Lung (tissue), 12 donors: Measurements from ENCODE around the gene OPCML. TPM values are rescaled to one million over a fixed set of nuclear protein-coding genes. Genes with fewer than 3 reads are reported as not detected.

Experiments
- ATAC-seq: fragments of 200-7000 bp; cut with Tn5 transposase; one replicate; pipeline ENCODE4 v1.9.1; 2020; ENCODE audit warnings: moderate number of reproducible peaks; ENCODE audit not compliant: insufficient read depth, low FRiP score
- DNase-seq, 3 donors: peaks; one replicate each; pipeline ENCODE4 v3.0.0-alpha.2; 2013 to 2017
- H3K27ac ChIP-seq, 2 donors: one replicate each; pipeline ENCODE4 v1.5.1; 2013; ENCODE audit warnings: mild to moderate bottlenecking in 2 of 2, moderate library complexity in 2 of 2, control low read depth in 1 of 2, inconsistent platforms in 1 of 2, low read depth in 1 of 2, low read length in 1 of 2
- H3K27me3 ChIP-seq, 3 donors: one replicate each; pipeline ENCODE4 v1.5.1; 2013; ENCODE audit warnings: low read length in 2 of 3; ENCODE audit not compliant: control insufficient read depth in 3 of 3, insufficient read depth in 3 of 3
- H3K36me3 ChIP-seq, 4 donors: one replicate each; pipeline ENCODE4 v1.5.1; 2013; ENCODE audit warnings: low read length in 4 of 4, mild to moderate bottlenecking in 1 of 4, moderate library complexity in 1 of 4; ENCODE audit not compliant: control insufficient read depth in 4 of 4, insufficient read depth in 4 of 4
- H3K4me1 ChIP-seq, 5 donors: one replicate each; pipeline ENCODE4 v1.5.1; 2013; ENCODE audit warnings: low read length in 5 of 5, mild to moderate bottlenecking in 2 of 5, moderate library complexity in 1 of 5; ENCODE audit not compliant: control insufficient read depth in 5 of 5, insufficient read depth in 5 of 5
- H3K4me3 ChIP-seq: one replicate; pipeline ENCODE4 v1.5.1; 2013; ENCODE audit warnings: mild to moderate bottlenecking, control low read depth, moderate library complexity
- H3K9ac ChIP-seq, 2 donors: one replicate each; pipeline ENCODE4 v1.5.1; 2013; ENCODE audit warnings: low read length in 2 of 2, control low read depth in 1 of 2; ENCODE audit not compliant: insufficient read depth in 1 of 2
- H3K9me3 ChIP-seq, 4 donors: one replicate each; pipeline ENCODE4 v1.5.1; 2013; ENCODE audit warnings: low read length in 3 of 4, mild to moderate bottlenecking in 1 of 4, moderate library complexity in 1 of 4; ENCODE audit not compliant: control insufficient read depth in 4 of 4, insufficient read depth in 3 of 4
- WGBS, 2 donors: extraction: QIAGEN DNeasy Blood & Tissue Kit; methylation state at CpG; one replicate each; pipeline ENCODE4 v1.1.7; 2013; 5-methylcytosine and 5-hydroxymethylcytosine counted together
- polyA plus RNA-seq, 2 donors: library from polyadenylated mRNA; stranded (reverse); fragments of 200-250 nt; gene quantifications; one replicate each; pipeline ENCODE4 v1.2.1, GENCODE V29; 2013
- total RNA-seq, 2 donors: library from RNA; depleted of rRNA in 1 of 2; stranded (reverse); fragments of >200 nt in 1 of 2; gene quantifications; one replicate each; pipeline ENCODE4 v1.2.1, GENCODE V29; 2014 to 2021
- TF ChIP-seq, protein P1 (sequence below): IDR thresholded peaks from 2 replicates; pipeline ENCODE4 v1.5.1; 2012; ENCODE audit warnings: mild to moderate bottlenecking; ENCODE audit errors: control extremely low read depth, extremely low read depth
- donor health status: control.
- donor health status: control.
- donor health status: Bipolar disorder and iron deficiency.
- donor health status: healthy.
- donor health status: DM: yes; HTN: yes; CAD: no.

Gene OPCML
- total and polyA plus RNA-seq, 4 donors = 0.49 to 0.74 TPM; not detected in 2

DNA sequence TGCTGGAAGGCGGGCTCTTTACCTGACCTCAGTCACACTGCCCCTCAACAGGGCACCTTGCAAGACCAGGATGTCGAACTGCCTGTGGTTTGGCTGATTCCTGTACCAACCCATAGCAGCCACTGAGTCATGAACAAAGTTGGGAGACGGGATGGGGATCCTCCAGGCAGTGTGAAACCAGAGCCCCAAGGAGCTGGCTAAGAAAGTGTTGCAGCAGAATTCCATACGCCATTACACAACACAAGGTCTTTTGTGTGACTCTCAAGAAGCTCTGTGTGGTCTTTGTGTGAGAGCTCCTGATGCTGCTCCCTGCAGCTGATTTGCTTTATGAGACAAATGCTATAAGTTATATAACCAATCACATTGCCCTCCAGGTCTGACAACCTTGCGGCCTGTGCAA, 617.7 kb downstream of the OPCML start:
- Histone ChIP-seq H3K4me3 (no peak overlapping the region), H3K9ac (no peak overlapping the region), H3K4me1 (peaks cover 0 to 15% (median 13%) of the 10 kb centered on the region in 5 donors), H3K9me3 (peaks cover 0 to 4% (median 0%) of the 10 kb centered on the region in 4 donors), H3K27ac (no peak overlapping the region), H3K36me3 (no peaks in the 10 kb centered on the region), H3K27me3 (peaks cover 0 to 3% (median 0%) of the 10 kb centered on the region in 3 donors)
- WGBS, 2 donors = 87 to 91% methylated on average over 5 of the region's 5 CpGs
- TF ChIP-seq, protein P1, sequence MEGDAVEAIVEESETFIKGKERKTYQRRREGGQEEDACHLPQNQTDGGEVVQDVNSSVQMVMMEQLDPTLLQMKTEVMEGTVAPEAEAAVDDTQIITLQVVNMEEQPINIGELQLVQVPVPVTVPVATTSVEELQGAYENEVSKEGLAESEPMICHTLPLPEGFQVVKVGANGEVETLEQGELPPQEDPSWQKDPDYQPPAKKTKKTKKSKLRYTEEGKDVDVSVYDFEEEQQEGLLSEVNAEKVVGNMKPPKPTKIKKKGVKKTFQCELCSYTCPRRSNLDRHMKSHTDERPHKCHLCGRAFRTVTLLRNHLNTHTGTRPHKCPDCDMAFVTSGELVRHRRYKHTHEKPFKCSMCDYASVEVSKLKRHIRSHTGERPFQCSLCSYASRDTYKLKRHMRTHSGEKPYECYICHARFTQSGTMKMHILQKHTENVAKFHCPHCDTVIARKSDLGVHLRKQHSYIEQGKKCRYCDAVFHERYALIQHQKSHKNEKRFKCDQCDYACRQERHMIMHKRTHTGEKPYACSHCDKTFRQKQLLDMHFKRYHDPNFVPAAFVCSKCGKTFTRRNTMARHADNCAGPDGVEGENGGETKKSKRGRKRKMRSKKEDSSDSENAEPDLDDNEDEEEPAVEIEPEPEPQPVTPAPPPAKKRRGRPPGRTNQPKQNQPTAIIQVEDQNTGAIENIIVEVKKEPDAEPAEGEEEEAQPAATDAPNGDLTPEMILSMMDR = no peak
- DNase-seq (no peak), ATAC-seq (no peak)

DNA sequence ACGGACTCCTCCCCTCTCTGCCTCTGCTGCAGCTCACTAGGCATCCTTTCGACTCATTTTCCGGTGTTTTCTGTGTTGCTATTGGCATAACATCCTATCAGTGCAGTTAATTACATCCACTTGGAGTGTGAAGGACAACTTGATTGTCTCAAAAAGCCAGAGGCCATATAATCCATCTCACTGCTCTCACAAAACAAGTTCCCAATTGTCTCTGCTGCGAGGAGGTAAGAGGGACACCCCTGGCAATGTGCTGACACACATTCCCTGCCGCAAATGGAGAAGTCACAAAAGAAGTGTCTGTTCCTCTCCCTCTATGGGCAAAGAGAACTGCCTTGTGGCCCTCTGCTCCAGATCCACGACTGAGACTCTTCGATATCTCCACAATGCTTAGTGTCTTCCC, 618.4 kb downstream of the OPCML start:
- H3K27ac ChIP-seq = no peak overlapping the region
- peaks cover 0 to 4% (median 0%) of the 10 kb centered on the region in 4 donors for H3K9me3 ChIP-seq
- H3K36me3 ChIP-seq = no peaks in the 10 kb centered on the region
- no peak overlapping the region for H3K9ac ChIP-seq
- DNase-seq (no peak), ATAC-seq (no peak)
- H3K4me1 ChIP-seq = peaks cover 0 to 15% (median 13%) of the 10 kb centered on the region in 5 donors
- 85 to 87% methylated on average over 7 of the region's 7 CpGs for WGBS, 2 donors
- TF ChIP-seq, protein P1 = no peak
- no peak overlapping the region for H3K4me3 ChIP-seq
- H3K27me3 ChIP-seq = peaks cover 0 to 3% (median 0%) of the 10 kb centered on the region in 3 donors

DNA sequence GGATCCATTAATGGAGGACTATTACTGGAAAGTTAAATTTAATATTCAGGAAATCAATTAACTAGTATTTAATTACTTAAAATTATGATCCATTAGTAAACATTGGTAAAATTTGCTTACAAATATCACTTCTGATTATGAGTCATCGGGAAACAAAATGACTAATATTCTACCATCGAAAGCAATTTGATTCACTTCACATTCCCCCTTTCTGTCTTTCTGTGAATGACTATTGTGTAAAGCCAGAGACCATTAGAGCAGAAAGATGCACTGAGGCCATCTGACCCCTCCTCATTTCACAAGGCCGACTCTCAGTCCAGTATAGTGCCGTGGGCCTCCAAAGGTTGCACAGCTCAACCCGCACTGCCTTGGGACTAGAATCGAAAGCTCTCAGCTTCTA, 619.0 kb downstream of the OPCML start:
- 89 to 91% methylated on average over 6 of the region's 6 CpGs for WGBS, 2 donors
- Histone ChIP-seq H3K9ac (no peak overlapping the region), H3K9me3 (peaks cover 0 to 4% (median 0%) of the 10 kb centered on the region in 4 donors), H3K27ac (no peak overlapping the region), H3K27me3 (peaks cover 0 to 3% (median 0%) of the 10 kb centered on the region in 3 donors), H3K36me3 (no peaks in the 10 kb centered on the region), H3K4me3 (no peak overlapping the region), H3K4me1 (peaks cover 0 to 15% (median 13%) of the 10 kb centered on the region in 5 donors)
- no peak for ATAC-seq
- TF ChIP-seq, protein P1 = no peak
- no peak for DNase-seq

DNA sequence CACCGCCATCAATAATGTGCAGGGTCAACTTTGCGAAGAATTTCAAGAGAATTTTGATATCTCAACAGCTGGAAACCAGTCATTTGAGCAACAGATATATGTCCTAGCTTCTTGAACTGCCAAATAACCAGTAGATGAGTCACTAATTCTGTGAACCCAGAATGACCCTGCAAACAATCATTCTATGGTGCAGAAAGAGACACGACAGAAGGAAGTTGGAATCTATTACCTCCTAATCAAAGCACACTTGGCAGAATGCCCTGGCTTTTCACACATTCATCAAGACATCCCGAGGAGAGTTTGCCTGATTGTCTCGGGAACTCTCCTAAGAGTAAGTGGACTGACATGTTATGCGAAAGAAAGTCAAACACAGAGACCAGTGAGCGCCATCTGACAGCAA, 621.1 kb downstream of the OPCML start:
- TF ChIP-seq, protein P1 = no peak
- H3K4me3 ChIP-seq = no peak overlapping the region
- H3K9me3 ChIP-seq = peaks cover 0 to 4% (median 0%) of the 10 kb centered on the region in 4 donors
- H3K36me3 ChIP-seq = no peaks in the 10 kb centered on the region
- 41 to 52% methylated on average over 7 of the region's 7 CpGs for WGBS, 2 donors
- peaks cover 0 to 3% (median 0%) of the 10 kb centered on the region in 3 donors for H3K27me3 ChIP-seq
- DNase-seq (peak; percentile 70 to 91 (median 86)), ATAC-seq (peak; percentile 14)
- no peak overlapping the region for H3K27ac ChIP-seq
- no peak overlapping the region for H3K9ac ChIP-seq
- H3K4me1 ChIP-seq = peaks cover 0 to 15% (median 13%) of the 10 kb centered on the region in 5 donors
